ENCODE data around the gene CTNNAL1. TPM values are rescaled to one million over a fixed set of nuclear protein-coding genes. Genes with fewer than 3 reads are reported as not detected.
"Not testable (repeated sequence)": the region's sequence is repeated elsewhere in the genome, so short reads cannot be mapped to it uniquely, and the experiment has no call there.

The CTNNAL1 gene
- total RNA-seq, 1 experiment from 2014 or later: 84.5 TPM

DNA sequence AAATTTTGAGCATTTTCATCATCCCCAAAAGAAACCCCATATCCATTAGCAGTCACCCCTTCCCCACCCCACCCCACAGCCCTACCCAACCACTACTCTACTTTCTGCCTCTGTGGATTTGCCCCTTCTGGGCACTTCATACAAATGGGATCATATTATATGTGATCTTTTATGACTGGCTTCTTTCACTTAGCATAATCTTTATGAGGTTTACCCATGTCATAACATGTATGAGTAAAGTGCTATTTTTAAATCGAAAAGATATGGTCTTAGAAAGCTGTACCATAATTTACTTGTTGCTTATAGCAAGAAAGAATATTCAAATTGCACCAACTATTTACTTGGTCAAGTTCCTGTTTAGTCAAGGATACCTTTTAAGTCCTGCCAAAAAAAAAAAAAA is 92.1 kb downstream of the CTNNAL1 start:
- DNase-seq: no peak
- Histone ChIP-seq H3K4me3 (no peak overlapping the region), H3K36me3 (peaks cover 28% of the 10 kb centered on the region), H3K9me3 (no peaks in the 10 kb centered on the region), H3K27me3 (no peaks in the 10 kb centered on the region)

DNA sequence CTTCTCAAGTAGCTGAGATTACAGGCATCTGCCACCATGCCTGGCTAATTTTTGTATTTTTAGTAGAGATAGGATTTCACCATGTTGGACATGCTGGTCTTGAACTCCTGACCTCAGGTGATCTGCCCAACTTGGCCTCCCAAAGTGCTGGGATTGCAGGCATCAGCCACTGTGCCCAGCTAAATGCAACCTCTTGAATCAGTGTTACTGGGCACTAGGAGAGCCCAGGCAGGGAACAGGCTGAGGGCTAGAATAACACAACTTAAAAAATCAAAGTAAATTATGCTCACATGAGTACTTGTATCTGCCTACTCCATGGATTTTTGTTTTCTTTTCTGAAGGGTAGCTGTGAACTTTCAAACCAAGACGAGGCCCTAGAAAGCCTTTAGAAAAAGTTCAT is 92.9 kb downstream of the CTNNAL1 start:
- not testable (repeated sequence) for H3K4me3 ChIP-seq, DNase-seq, H3K27me3 ChIP-seq, H3K9me3 ChIP-seq
- peaks cover 23% of the 10 kb centered on the region for H3K36me3 ChIP-seq

DNA sequence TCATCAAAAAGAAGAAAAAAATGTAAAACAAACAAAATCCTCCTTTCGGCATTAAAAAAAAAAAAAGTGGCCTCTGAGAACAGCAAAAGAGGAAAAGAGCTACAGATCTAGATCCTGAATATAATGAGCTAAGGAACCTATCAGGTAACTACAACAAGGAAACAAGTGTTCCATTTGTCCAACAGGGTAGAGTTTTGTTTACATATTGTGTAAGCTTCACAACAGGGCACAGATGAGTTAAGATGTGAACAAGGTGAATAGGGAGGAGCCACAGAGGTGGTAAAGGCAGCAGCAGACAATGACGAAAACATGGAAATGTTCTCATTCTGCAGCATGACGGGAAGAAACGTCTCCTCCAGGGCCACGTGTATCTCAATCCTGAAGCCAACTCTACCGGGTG is 93.8 kb downstream of the CTNNAL1 start:
- no peaks in the 10 kb centered on the region for H3K9me3 ChIP-seq
- no peak overlapping the region for H3K4me3 ChIP-seq
- DNase-seq: no peak
- H3K36me3 ChIP-seq: peaks cover 17% of the 10 kb centered on the region
- no peaks in the 10 kb centered on the region for H3K27me3 ChIP-seq

DNA sequence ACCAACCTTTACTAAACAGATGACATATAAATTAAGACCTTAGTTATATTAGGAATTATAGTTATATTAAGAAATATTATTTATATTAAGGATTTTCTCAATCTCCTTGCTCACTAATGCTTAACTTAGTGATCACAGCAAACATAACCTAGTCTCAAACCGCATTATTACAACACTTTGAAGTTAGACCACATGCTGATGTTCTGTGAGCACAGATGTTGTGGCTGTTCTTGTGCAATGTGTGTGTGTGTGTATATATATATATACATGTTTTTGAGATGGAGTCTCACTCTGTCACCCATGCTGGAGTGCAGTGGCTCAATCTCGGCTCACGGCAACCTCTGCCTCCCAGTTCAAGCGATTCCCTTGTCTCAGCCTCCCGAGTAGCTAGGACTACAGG is 99.9 kb downstream of the CTNNAL1 start:
- H3K9me3 ChIP-seq: no peaks in the 10 kb centered on the region
- H3K36me3 ChIP-seq: peaks cover 16% of the 10 kb centered on the region
- no peaks in the 10 kb centered on the region for H3K27me3 ChIP-seq
- no peak overlapping the region for H3K4me3 ChIP-seq
- no peak for DNase-seq

DNA sequence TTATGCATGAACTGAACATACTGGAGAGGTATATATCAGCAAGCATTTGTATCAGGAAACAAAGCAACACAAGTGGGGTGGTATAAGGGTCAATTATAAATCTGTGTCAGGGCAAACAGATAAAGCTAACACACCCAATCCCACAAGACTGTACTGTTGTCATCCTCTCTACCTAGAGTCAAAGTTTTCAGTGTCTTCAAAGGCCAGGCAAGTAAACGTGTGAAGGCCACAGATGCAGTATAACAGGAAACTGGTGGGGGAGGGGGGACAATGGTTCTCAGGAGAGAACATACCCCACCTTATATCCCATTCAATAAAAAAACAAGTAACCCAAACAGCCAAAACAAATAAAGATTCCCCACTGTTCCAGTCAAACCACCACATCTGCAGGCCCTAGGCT is 101.5 kb downstream of the CTNNAL1 start:
- Histone ChIP-seq H3K4me3 (no peak overlapping the region), H3K9me3 (no peaks in the 10 kb centered on the region), H3K36me3 (peaks cover 20% of the 10 kb centered on the region), H3K27me3 (no peaks in the 10 kb centered on the region)
- DNase-seq: no peak

DNA sequence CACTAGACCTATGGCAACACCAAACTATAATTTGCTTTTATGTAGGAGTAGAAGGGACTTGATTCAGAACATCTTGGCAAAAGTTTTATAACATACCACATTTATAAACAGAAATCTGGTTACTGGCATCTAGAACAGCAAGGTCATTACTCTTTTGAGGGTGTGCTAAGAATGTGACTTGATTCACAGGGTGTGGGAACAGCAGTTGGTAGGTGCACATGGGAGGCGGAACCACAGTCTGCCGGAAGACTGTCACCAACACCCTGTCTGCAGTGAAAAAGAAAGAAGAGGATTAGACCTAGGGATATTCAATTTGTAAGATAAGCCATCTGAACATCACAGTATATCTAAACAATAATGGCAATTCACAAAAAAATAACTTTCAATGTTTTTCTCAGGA is 102.4 kb downstream of the CTNNAL1 start:
- no peaks in the 10 kb centered on the region for H3K27me3 ChIP-seq
- peaks cover 29% of the 10 kb centered on the region for H3K36me3 ChIP-seq
- H3K4me3 ChIP-seq: no peak overlapping the region
- DNase-seq: no peak
- no peaks in the 10 kb centered on the region for H3K9me3 ChIP-seq

DNA sequence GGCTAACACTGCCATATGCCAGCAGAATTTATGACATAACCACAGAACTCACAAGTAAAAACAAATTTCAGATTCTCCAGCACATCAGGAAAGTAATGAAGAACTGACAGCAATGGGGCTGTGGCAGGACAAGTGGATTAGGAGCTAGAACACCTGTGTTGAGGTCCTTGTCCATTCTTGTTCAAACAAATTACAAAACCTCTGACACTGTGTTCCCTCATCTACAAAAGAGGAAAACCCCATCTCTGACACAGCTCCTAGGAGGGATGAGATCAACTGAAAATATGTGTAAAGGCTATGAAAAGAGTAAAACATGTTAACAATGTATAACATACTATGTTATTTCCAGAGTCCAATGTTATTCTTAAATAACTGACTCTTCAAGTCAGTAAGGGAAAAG is 102.9 kb downstream of the CTNNAL1 start:
- DNase-seq: no peak
- Histone ChIP-seq H3K27me3 (no peaks in the 10 kb centered on the region), H3K4me3 (no peak overlapping the region), H3K9me3 (no peaks in the 10 kb centered on the region), H3K36me3 (peaks cover 32% of the 10 kb centered on the region)

DNA sequence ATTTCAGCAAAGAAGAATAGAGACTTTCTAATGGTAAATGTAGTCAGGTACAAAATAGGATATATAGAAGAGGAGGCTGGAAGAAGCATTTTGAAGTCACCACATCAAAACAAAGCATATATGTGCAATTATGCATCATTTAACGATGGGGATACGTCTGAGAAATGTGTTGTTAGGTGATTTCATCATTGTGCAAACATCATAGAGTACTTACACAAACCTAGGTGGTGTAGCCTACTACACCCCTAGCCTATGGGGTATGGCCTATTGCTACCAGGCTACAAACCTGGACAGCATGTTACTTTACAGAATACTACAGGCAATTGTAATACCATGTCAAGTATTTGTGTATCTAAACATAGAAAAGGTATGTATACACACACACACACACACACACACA is 107.8 kb downstream of the CTNNAL1 start:
- no peak for DNase-seq
- H3K27me3 ChIP-seq: no peaks in the 10 kb centered on the region
- H3K4me3 ChIP-seq: no peak overlapping the region
- H3K36me3 ChIP-seq: peaks cover 41% of the 10 kb centered on the region
- no peaks in the 10 kb centered on the region for H3K9me3 ChIP-seq

DNA sequence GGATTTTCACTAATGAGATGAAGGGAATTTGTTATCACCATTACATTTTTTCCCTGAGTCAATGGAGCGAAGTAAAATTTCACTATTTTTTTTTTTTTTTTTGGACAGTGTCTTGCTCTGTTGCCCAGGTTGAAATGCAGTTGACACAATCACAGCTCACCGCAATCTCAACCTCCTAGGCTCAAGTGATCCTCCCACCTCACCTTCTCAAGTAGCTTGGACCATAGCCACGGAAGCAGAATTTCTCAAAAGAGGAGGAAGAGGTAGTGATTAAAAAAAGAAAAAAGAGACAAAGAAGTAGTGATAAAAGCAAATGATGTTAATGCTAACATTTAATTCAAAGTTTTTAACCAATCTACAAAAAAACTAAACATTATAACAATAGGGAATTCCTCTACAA is 109.1 kb downstream of the CTNNAL1 start:
- Histone ChIP-seq H3K36me3 (peaks cover 47% of the 10 kb centered on the region), H3K4me3 (no peak overlapping the region), H3K9me3 (no peaks in the 10 kb centered on the region), H3K27me3 (no peaks in the 10 kb centered on the region)
- no peak for DNase-seq

DNA sequence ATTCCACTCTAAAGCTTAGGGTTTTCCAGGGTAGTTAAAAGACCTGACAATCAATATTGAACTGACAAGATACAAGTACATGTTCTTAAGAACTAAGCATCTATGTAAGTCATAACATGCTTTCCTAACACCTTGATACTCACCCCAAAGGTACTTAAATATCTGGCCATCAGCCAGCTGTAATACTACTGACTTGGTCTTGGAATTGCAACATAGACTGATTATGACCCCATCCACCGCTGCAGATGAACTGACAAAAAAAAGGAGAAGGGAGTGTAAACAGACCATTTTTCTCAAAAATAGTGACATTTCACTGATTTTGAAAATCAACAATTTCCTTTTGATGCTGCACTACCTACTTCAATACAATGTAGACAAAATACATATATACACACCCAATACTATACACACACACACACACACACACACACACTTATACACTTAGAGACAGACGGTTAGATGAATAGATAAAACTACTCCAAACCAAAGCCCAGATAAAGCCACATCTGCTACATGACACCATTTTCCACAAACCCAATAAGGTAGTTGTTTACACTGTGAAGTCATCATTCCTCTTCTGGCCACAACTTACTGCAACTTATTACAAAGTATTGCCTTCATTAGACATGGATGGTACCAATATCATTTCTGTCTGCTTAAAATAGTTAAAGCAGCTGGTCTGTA is 109.7 kb downstream of the CTNNAL1 start:
- no peaks in the 10 kb centered on the region for H3K27me3 ChIP-seq
- no peak for DNase-seq
- no peak overlapping the region for H3K4me3 ChIP-seq
- H3K36me3 ChIP-seq: peaks cover 50% of the 10 kb centered on the region
- no peaks in the 10 kb centered on the region for H3K9me3 ChIP-seq

DNA sequence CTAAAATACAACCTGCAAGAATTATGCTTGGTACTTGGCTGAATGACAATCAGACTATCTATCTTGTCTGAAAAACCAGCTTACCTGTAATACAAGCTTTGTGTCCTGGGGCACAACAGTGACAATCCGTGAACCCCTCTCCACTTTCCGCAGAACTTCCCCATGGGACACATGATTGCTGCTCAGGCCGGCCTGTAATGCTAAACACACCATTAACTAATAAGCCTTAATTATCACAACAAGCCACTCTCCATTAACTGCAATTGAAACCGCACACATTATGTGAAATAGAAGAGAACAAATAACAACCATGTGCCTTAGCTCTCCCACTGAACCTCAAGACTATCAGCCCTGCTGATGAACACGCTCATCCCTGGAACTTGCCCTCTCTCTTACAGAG is 113.1 kb downstream of the CTNNAL1 start:
- DNase-seq: no peak
- Histone ChIP-seq H3K27me3 (no peaks in the 10 kb centered on the region), H3K9me3 (no peaks in the 10 kb centered on the region), H3K4me3 (no peak overlapping the region), H3K36me3 (peaks cover 49% of the 10 kb centered on the region)

DNA sequence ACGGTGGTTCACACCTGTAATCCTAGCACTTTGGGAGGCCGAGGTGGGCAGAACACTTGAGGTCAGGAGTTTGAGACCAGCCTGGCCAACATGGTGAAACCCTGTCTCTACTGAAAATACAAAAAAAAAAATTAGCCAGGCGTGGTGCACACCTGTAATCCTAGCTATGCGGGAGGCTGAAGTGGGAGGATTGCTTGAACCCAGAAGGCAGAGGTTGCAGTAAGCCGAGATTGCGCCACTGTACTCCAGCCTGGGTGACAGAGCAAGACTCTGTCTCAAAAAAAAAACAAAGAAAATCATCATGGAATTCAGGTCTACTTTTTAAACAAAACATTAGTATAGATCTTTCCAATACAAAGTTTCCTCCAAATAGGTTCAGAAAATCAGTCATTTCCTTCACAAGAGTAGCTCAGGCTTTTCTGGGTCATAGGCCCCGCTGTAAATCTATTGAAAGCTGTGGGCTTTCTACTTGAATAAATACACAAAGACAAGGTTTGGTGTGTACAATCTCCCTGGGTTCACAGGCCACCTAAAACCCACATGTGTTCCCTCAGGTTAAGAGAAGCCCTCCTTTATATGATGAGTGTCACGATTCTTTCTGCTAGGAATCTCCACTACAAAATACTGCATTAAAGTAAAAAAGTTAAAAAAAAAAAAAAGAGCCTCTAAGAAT is 114.1 kb downstream of the CTNNAL1 start:
- H3K9me3 ChIP-seq, H3K4me3 ChIP-seq, DNase-seq, H3K27me3 ChIP-seq: not testable (repeated sequence)
- H3K36me3 ChIP-seq: peaks cover 45% of the 10 kb centered on the region

DNA sequence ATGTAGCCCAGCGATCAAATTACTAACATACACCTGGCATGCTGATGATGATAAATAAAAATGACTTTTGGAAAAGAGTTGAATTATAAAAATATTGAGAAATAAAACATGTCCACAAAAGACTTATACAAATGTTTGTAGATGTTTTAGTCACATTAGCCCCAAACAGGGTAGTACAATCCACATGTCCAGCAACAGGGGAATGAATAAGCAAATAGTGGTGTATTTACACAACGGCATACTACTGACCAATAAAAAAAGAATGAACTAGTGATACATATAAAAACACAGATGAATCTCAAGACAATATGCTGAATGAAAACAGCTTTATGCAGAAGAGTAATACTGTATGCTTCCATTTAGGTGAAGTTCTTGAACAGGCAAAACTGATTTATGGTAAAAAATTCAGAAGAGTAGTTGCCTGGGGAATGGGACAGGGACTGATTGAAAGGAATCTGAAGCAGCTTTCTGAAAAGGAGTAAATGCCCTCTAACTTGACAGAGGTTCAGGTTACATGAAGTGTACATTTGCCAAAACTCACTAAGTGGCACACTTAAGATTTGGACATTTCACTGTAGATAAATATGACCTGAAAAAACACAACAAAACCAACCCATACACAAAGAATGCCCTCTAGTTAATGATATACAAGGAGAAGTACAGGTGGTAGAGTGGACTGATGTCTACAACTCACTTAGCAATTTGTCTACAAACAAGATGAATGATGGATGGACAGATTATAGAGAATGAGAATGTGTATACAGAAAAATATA is 115.8 kb downstream of the CTNNAL1 start:
- no peaks in the 10 kb centered on the region for H3K27me3 ChIP-seq
- DNase-seq: no peak
- H3K9me3 ChIP-seq: no peaks in the 10 kb centered on the region
- H3K36me3 ChIP-seq: peaks cover 52% of the 10 kb centered on the region
- no peak overlapping the region for H3K4me3 ChIP-seq

DNA sequence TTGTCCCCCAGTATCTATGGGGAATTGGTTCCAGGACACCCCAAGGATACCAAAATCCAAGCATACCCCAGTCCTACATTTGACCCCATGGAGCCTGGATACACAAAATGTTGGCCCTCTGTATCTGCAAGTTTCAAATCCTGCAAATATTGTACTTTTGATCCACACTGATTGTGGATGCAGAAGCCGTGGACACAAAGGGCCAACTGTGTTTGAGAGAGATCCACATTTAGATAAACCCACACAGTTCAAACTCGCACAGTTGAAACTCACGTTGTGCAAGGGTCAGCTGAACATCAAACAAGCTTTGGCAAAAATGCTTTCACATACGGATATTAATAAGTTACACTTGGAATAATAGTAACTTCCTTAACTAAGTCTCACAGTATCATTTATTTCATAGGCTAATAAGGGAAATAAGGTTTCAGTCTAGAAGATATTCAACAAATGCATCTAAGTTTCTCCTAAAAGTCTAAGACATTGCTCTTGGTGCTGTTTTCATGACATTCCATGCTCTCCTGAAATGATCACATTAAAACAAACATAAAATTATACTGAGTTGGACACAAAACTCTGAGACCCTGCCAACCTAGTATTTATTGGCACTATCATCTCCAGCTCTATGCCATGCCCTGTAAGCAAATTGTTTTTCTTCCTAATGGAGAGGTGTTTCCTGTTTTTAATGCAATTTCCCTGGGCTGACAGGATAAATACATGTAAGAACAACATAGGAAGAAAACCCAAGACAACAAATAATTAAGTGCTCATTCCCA is 118.9 kb downstream of the CTNNAL1 start:
- Histone ChIP-seq H3K9me3 (no peaks in the 10 kb centered on the region), H3K36me3 (peaks cover 51% of the 10 kb centered on the region)

More for the DNA sequence above, 118.9 kb downstream of the CTNNAL1 start:
- Histone ChIP-seq H3K4me3 (no peak overlapping the region), H3K27me3 (no peaks in the 10 kb centered on the region)
- no peak for DNase-seq

Measured in MG63 (cell line).